RWPE2 (cell line): ENCODE results near the gene SH3BP5L.

Source experiments
- ATAC-seq: fragments of 200-7000 bp; cut with Tn5 transposase; 3 replicates; pipeline ENCODE4 v1.9.1; 2021; ENCODE audit warnings: low read depth
- DNase-seq: peaks from one replicate; pipeline ENCODE4 v3.0.0-alpha.2; 2020; ENCODE audit warnings: low spot score
- H3K27ac ChIP-seq: fragments of 450-650 bp; 2 replicates; pipeline ENCODE4 v1.5.1; 2017; ENCODE audit warnings: mild to moderate bottlenecking; ENCODE audit not compliant: poor library complexity, severe bottlenecking
- H3K27me3 ChIP-seq: fragments of 250-450 bp; sonication (Bioruptor Pico); 2 replicates; pipeline ENCODE4 v1.5.1; 2021; ENCODE audit warnings: mild to moderate bottlenecking, moderate library complexity; ENCODE audit not compliant: insufficient read depth, poor library complexity, severe bottlenecking
- H3K36me3 ChIP-seq: fragments of 250-450 bp; sonication (Bioruptor Pico); 2 replicates; pipeline ENCODE4 v1.5.1; 2020; ENCODE audit warnings: low read depth, mild to moderate bottlenecking, moderate library complexity
- H3K4me1 ChIP-seq: fragments of 250-450 bp; sonication (Bioruptor Pico); 2 replicates; pipeline ENCODE4 v1.5.1; 2021; ENCODE audit warnings: mild to moderate bottlenecking, moderate library complexity; ENCODE audit not compliant: insufficient read depth, poor library complexity, severe bottlenecking
- H3K4me3 ChIP-seq: fragments of 250-450 bp; sonication (Bioruptor Pico); 2 replicates; pipeline ENCODE4 v1.5.1; 2021; ENCODE audit warnings: mild to moderate bottlenecking, moderate library complexity; ENCODE audit not compliant: severe bottlenecking
- H3K9me3 ChIP-seq: fragments of 250-450 bp; sonication (Bioruptor Pico); 2 replicates; pipeline ENCODE4 v1.5.1; 2021; ENCODE audit warnings: mild to moderate bottlenecking, moderate library complexity; ENCODE audit not compliant: severe bottlenecking
- CTCF ChIP-seq: fragments of 450-650 bp; IDR thresholded peaks from one replicate; pipeline ENCODE4 v1.5.1; 2017; ENCODE audit warnings: mild to moderate bottlenecking, moderate library complexity; ENCODE audit not compliant: poor library complexity, severe bottlenecking

SH3BP5L gene

GRCh38 chr1:248871837-248872401 lies 46.2 kb upstream of the SH3BP5L start:
- H3K4me1 ChIP-seq: no peaks in the 10 kb centered on the region
- no peaks in the 10 kb centered on the region for H3K27me3 ChIP-seq
- H3K36me3 ChIP-seq: no peaks in the 10 kb centered on the region
- H3K9me3 ChIP-seq: no peaks in the 10 kb centered on the region
- DNase-seq: no peak
- H3K4me3 ChIP-seq: peak overlapping the region; percentile 68
- ATAC-seq: no peak
- peak overlapping the region; percentile 58 for H3K27ac ChIP-seq
- no peak for TF ChIP-seq CTCF

GRCh38 chr1:248862998-248863881 lies 37.5 kb upstream of the SH3BP5L start:
- Histone ChIP-seq H3K4me1 (no peaks in the 10 kb centered on the region), H3K4me3 (peak overlapping the region; percentile 42), H3K27me3 (no peaks in the 10 kb centered on the region), H3K27ac (no peak overlapping the region), H3K9me3 (no peaks in the 10 kb centered on the region), H3K36me3 (no peaks in the 10 kb centered on the region)
- no peak for TF ChIP-seq CTCF
- no peak for DNase-seq
- peak; percentile 66 for ATAC-seq

GRCh38 chr1:248862695-248862997 lies 36.9 kb upstream of the SH3BP5L start:
- no peaks in the 10 kb centered on the region for H3K27me3 ChIP-seq
- H3K36me3 ChIP-seq: no peaks in the 10 kb centered on the region
- no peaks in the 10 kb centered on the region for H3K9me3 ChIP-seq
- H3K27ac ChIP-seq: no peak overlapping the region
- no peaks in the 10 kb centered on the region for H3K4me1 ChIP-seq
- DNase-seq: no peak
- peak; percentile 4; the same call in 1 of the 3 replicates for ATAC-seq
- H3K4me3 ChIP-seq: peak overlapping the region; percentile 42
- no peak for TF ChIP-seq CTCF

- ATAC-seq: no peak
- no peaks in the 10 kb centered on the region for H3K4me1 ChIP-seq
- H3K27me3 ChIP-seq: no peaks in the 10 kb centered on the region
- no peak overlapping the region for H3K27ac ChIP-seq
- DNase-seq: no peak
- H3K36me3 ChIP-seq: peaks cover 4% of the 10 kb centered on the region; the same call in 1 of the 2 replicates
- H3K4me3 ChIP-seq: no peak overlapping the region
- TF ChIP-seq CTCF: no peak
- no peaks in the 10 kb centered on the region for H3K9me3 ChIP-seq
Observed at GRCh38 chr1:248861616-248862015, 35.9 kb upstream of the SH3BP5L start.

GRCh38 chr1:248860007-248860406 lies 34.3 kb upstream of the SH3BP5L start:
- Histone ChIP-seq H3K4me3 (no peak overlapping the region), H3K27me3 (no peaks in the 10 kb centered on the region), H3K27ac (no peak overlapping the region), H3K4me1 (no peaks in the 10 kb centered on the region), H3K9me3 (no peaks in the 10 kb centered on the region), H3K36me3 (peaks cover 17% of the 10 kb centered on the region)
- no peak for TF ChIP-seq CTCF
- DNase-seq (no peak), ATAC-seq (no peak)
